Tibial nerve (tissue), 4 donors: ENCODE data around the gene DOCK2.

ENCODE experiments used
- EP300 ChIP-seq, 2 donors: sonication (generic); formaldehyde crosslinking; IDR thresholded peaks; one replicate each; pipeline ENCODE4 v1.6.1; 2017; ENCODE audit warnings: antibody characterized with exemption in 2 of 2, mild to moderate bottlenecking in 1 of 2
- POLR2A ChIP-seq, 2 donors: fragments of 450-650 bp; IDR thresholded peaks; one replicate each; pipeline ENCODE4 v1.6.1; 2017; ENCODE audit warnings: antibody characterized with exemption in 2 of 2, mild to moderate bottlenecking in 2 of 2, moderate library complexity in 2 of 2
- TF ChIP-seq, protein P1 (sequence below), 5 experiments: fragments of 200-600 bp in 3 of 5; fragments of 450-650 bp in 2 of 5; sonication (generic) in 3 of 5; IDR thresholded peaks; one replicate each; pipeline ENCODE4 v1.5.1; 2016 to 2019; ENCODE audit warnings: antibody characterized with exemption in 5 of 5, mild to moderate bottlenecking in 3 of 5, moderate library complexity in 2 of 5

- TF ChIP-seq POLR2A (IDR thresholded peaks at IDR 0.05) (no peak), EP300 (IDR thresholded peaks at IDR 0.05) (no peak)
- TF ChIP-seq, protein P1, sequence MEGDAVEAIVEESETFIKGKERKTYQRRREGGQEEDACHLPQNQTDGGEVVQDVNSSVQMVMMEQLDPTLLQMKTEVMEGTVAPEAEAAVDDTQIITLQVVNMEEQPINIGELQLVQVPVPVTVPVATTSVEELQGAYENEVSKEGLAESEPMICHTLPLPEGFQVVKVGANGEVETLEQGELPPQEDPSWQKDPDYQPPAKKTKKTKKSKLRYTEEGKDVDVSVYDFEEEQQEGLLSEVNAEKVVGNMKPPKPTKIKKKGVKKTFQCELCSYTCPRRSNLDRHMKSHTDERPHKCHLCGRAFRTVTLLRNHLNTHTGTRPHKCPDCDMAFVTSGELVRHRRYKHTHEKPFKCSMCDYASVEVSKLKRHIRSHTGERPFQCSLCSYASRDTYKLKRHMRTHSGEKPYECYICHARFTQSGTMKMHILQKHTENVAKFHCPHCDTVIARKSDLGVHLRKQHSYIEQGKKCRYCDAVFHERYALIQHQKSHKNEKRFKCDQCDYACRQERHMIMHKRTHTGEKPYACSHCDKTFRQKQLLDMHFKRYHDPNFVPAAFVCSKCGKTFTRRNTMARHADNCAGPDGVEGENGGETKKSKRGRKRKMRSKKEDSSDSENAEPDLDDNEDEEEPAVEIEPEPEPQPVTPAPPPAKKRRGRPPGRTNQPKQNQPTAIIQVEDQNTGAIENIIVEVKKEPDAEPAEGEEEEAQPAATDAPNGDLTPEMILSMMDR (IDR thresholded peaks at IDR 0.05), result no peak
Observed at GRCh38 chr5:170053896-170054295, 416.8 kb downstream of the DOCK2 start.
